ENCODE data around the gene LACTBL1. TPM values are rescaled to one million over a fixed set of nuclear protein-coding genes. Genes with fewer than 3 reads are reported as not detected.

The LACTBL1 gene
- total RNA-seq, 2 donors from 2014 or later, result not detected

DNA sequence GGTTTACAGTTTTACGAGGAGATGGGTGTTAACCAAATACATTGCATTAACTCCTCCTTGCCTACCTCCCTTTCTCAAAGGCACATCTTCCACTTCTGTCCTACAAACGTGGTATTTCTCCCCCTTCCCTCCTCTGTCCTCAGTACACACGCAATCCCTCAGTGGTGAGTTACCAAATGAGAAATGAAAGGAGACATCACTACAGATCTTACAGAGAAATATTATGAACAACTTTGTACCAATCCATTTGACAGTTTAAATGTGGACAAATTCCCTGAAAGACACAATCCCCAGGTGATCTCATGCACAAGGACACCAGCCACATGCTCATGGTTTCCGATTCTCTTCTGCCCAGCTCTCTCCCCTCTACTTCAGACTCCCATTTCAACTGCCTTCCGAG is 6.4 kb downstream of the LACTBL1 start:
- DNase-seq (ENCODE audit: low spot score), result no peak
- Histone ChIP-seq H3K36me3 (no peaks in the 10 kb centered on the region), H3K4me1 (ENCODE audit: control insufficient read depth in 1 of 2, low read depth in 2 of 2) (no peaks in the 10 kb centered on the region), H3K27me3 (replicated peaks; ENCODE audit: insufficient read depth) (peaks cover 8% of the 10 kb centered on the region), H3K27ac (no peak overlapping the region), H3K9me3 (peaks cover 8% of the 10 kb centered on the region), H3K4me3 (no peak overlapping the region)
- ATAC-seq (ENCODE audit: insufficient number of reproducible peaks, low FRiP score, low read depth), result no peak
- TF ChIP-seq, protein P1, sequence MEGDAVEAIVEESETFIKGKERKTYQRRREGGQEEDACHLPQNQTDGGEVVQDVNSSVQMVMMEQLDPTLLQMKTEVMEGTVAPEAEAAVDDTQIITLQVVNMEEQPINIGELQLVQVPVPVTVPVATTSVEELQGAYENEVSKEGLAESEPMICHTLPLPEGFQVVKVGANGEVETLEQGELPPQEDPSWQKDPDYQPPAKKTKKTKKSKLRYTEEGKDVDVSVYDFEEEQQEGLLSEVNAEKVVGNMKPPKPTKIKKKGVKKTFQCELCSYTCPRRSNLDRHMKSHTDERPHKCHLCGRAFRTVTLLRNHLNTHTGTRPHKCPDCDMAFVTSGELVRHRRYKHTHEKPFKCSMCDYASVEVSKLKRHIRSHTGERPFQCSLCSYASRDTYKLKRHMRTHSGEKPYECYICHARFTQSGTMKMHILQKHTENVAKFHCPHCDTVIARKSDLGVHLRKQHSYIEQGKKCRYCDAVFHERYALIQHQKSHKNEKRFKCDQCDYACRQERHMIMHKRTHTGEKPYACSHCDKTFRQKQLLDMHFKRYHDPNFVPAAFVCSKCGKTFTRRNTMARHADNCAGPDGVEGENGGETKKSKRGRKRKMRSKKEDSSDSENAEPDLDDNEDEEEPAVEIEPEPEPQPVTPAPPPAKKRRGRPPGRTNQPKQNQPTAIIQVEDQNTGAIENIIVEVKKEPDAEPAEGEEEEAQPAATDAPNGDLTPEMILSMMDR (IDR thresholded peaks at IDR 0.05), result no peak

DNA sequence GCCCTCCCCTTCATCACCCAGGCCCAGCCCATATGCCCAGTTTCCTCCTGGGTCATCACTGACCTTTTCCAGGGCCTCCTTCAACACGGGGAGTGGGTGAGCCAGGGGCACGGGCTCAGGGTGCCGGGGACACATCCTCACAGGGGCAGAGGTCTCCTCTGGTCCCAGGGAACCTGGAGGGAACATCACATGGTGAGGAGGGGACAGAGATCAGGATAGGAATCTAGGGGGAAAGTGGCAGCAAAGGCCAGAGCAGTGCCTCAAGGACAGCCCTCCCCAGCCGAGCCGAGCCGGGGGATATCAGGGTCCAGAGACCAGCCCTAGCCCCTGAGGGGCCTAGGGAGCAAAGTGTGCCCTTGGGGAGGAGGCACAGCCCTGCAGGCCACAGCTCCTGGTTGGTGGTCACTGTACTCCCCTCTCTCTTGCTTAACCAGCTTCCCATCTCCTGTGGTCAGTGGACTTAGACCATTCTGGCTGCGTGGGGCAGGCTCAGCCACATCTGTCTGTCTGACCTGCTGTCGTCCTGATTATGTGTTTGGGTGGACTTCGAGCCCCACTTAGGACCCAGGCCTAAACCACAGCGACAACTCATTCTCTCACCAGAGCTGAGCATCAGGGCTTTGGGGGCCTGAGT is 9.5 kb downstream of the LACTBL1 start:
- ATAC-seq (ENCODE audit: insufficient number of reproducible peaks, low FRiP score, low read depth) (no peak), DNase-seq (ENCODE audit: low spot score) (no peak)
- Histone ChIP-seq H3K9me3 (peaks cover 8% of the 10 kb centered on the region), H3K4me3 (no peak overlapping the region), H3K27me3 (replicated peaks; ENCODE audit: insufficient read depth) (no peaks in the 10 kb centered on the region), H3K4me1 (ENCODE audit: control insufficient read depth in 1 of 2, low read depth in 2 of 2) (no peaks in the 10 kb centered on the region), H3K36me3 (no peaks in the 10 kb centered on the region), H3K27ac (no peak overlapping the region)
- TF ChIP-seq, protein P1 (IDR thresholded peaks at IDR 0.05), result no peak

DNA sequence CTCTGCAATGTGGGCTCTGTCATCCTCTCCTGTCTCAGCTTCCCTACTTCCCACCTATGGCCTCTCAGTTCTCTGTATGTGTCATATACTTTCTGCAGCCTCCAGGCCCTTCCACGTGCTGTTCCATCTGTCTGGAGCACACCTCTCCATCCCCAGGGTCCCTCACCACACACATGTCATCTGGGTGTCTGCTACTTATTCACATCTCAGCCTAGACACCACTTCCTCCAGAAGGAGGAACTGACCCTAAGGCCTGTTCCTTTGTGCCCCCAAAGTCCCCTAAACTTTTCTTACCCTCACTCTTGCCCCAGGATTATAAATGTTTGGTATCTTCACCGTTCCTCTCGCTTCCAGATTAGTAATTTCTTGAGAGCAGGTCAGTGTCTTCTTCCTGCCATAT is 10.1 kb downstream of the LACTBL1 start:
- Histone ChIP-seq H3K27me3 (replicated peaks; ENCODE audit: insufficient read depth) (no peaks in the 10 kb centered on the region), H3K9me3 (peaks cover 8% of the 10 kb centered on the region), H3K4me1 (ENCODE audit: control insufficient read depth in 1 of 2, low read depth in 2 of 2) (no peaks in the 10 kb centered on the region), H3K27ac (no peak overlapping the region), H3K4me3 (no peak overlapping the region), H3K36me3 (no peaks in the 10 kb centered on the region)
- TF ChIP-seq, protein P1 (IDR thresholded peaks at IDR 0.05), result no peak
- DNase-seq (ENCODE audit: low spot score) (no peak), ATAC-seq (ENCODE audit: insufficient number of reproducible peaks, low FRiP score, low read depth) (no peak)

DNA sequence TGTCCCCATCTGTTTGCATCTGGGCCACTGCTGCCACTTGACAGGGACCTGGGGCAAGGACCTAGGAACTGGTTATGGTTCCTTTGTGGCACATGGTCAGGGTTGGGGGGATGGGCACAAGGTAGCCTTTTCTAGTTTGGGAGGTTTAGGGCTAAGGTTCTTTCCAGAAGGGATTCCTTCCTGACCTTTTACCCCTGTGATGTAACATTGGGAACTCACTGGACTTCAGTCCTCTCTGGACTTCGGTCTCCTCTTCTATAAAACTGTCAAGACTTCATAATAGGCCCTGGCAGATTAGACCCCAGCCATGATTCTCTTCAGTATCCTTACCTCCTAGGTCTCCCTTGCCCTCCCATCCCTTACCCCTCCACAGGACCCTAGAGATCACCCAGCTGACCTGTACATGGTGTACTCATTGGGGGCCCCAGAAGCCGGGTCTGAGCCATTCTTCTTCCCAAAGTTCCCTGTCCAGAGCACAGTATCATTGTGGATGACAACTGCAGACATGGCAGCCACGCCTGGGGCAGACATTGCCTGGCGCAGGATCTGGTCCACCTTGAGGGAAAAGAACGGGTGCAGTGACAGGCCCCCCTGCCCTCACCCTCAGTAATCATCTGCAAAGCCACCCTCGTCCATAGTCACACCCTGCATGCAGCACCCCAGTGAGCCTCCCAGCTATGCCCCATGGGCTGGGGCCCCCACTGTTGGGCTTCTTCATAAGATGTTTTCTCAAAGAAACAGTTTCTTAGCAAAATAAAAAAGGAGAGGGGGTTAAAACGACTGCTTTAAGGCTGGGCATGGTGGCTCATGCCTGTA is 12.9 kb downstream of the LACTBL1 start:
- H3K4me1 ChIP-seq (ENCODE audit: control insufficient read depth in 1 of 2, low read depth in 2 of 2), result no peaks in the 10 kb centered on the region
- TF ChIP-seq, protein P1 (IDR thresholded peaks at IDR 0.05), result no peak
- no peak for ATAC-seq (ENCODE audit: insufficient number of reproducible peaks, low FRiP score, low read depth)
- H3K4me3 ChIP-seq, result no peak overlapping the region
- no peaks in the 10 kb centered on the region for H3K9me3 ChIP-seq
- no peak for DNase-seq (ENCODE audit: low spot score)
- no peaks in the 10 kb centered on the region for H3K27me3 ChIP-seq (replicated peaks; ENCODE audit: insufficient read depth)
- no peaks in the 10 kb centered on the region for H3K36me3 ChIP-seq
- no peak overlapping the region for H3K27ac ChIP-seq

DNA sequence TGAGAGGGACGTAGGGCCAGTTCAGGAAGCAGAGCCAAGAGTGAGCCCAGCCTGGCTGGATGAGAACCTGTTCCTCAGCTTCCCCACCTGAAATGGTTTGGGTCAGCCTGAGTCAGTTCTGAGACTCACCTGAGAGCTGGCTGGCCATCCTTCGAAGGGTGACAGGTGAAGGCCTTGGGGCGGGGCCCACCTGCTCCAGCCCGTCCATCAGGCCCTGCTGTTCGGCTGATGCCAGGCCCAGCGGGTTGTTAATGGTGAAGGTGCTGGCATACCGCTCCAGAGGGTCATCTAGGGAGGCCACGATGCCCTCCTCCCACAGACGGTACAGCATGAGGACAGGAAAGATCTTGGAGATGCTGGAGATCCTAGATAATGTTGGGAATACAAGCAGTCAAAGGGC is 14.1 kb downstream of the LACTBL1 start:
- no peak overlapping the region for H3K27ac ChIP-seq
- H3K4me3 ChIP-seq, result no peak overlapping the region
- H3K27me3 ChIP-seq (replicated peaks; ENCODE audit: insufficient read depth), result no peaks in the 10 kb centered on the region
- no peaks in the 10 kb centered on the region for H3K36me3 ChIP-seq
- DNase-seq (ENCODE audit: low spot score) (no peak), ATAC-seq (ENCODE audit: insufficient number of reproducible peaks, low FRiP score, low read depth) (no peak)
- TF ChIP-seq, protein P1 (IDR thresholded peaks at IDR 0.05), result no peak
- H3K9me3 ChIP-seq, result no peaks in the 10 kb centered on the region
- peaks cover 0 to 2% of the 10 kb centered on the region in 2 donors for H3K4me1 ChIP-seq (ENCODE audit: control insufficient read depth in 1 of 2, low read depth in 2 of 2)

All from thoracic aorta (tissue), 2 donors.